NCI-H82 (cell line): ENCODE results near the gene DHCR7.
A peak's percentile ranks its signal among the peaks of the same experiment; 100 is the strongest.

Experiments used
- DNase-seq: peaks from one replicate; lab custom pipeline; 2025; lab: John Stamatoyannopoulos, UW

Gene DHCR7, protein sequence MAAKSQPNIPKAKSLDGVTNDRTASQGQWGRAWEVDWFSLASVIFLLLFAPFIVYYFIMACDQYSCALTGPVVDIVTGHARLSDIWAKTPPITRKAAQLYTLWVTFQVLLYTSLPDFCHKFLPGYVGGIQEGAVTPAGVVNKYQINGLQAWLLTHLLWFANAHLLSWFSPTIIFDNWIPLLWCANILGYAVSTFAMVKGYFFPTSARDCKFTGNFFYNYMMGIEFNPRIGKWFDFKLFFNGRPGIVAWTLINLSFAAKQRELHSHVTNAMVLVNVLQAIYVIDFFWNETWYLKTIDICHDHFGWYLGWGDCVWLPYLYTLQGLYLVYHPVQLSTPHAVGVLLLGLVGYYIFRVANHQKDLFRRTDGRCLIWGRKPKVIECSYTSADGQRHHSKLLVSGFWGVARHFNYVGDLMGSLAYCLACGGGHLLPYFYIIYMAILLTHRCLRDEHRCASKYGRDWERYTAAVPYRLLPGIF

GRCh38 chr11:71448257-71449171 is at the start of gene DHCR7:
Gene DHCR7, minus strand, starts transcription at chr11:71448393. Its CDS starts 3,441 bp downstream, at chr11:71444952.
- DNase-seq: peak; percentile 96

DNA sequence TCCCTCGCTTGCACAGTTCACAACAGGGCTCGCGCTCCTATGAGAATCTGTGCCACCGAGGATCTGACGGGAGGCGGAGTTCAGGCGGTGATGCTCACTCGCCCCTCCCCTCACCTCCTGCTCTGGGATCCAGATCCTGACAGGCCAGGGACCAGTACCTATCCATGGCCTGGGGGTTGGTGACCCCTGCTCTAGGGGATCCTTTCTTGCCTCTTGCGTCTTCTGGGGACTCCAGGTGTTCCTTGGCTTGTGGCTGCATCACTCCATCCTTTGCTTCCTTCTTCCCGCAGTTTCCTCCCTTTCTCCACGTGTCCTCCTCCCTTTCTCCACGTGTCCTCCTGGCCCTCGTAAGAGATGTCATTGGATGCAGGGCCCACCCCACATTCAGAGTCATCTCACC is 48.2 kb upstream of the DHCR7 start:
- no peak for DNase-seq

DNA sequence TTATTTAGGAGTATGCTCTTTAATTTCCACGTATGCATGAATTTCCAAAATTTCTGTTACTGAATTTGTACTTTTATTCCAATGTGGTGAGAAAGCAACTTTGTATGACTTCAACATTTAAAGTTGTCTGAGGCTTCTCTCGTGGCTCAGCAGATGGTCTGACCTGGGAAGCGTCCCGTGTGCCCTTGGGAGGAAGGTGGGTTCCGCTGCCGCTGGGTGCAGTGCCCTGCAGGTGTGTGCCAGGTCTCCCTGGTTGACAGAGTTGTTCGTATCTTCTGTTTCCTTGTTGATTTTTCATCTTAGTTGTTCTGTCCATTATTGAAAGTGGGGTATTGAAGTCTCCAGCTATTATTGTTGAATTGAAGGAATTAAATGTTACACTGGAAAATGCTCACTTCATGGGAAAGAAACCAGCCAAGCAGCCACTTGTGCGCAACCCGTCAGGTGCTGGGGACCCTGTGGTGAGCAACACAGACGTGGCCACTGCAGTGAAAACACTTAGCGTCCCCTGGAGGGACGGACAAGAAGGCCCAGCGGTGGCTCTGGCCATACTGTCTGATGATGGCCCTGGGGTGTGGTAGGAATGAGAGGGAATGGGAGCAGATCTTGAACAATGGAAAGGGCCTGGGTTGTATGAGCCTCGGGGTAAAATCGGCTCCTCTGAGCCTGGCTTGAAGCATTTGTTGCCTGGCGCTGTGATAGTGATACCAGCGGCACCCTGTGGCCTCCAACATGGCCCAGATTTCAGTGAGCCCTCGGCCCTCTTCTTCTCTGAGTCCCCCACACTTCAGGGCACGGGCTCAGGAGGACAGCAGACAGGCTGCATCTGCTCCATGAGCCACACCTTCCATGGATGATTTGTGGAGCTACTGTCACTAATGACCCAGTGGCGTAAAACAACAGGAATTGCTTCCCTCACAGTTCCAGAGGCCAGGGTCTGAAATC is 47.4 kb upstream of the DHCR7 start:
- DNase-seq: no peak

DNA sequence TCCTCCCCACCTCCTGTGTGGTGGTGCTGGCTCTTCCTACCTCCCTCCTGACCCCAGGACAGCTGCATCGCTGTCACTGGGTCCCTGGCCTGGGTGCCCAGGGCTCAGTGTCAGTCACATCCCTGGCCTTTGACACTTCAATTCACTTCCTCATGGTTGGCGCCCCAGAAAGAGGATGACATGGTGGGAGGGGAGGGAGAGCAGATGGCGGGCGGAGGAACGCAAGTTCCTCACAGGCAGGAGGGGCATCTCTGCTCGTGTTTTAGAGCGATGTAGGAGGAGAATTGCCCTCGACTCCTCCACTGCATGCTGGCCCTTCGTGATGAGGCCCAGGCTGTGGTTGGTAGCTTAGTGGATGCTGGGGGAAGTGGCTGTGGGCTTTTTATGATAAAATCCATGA is 43.7 kb upstream of the DHCR7 start:
- no peak for DNase-seq

DNA sequence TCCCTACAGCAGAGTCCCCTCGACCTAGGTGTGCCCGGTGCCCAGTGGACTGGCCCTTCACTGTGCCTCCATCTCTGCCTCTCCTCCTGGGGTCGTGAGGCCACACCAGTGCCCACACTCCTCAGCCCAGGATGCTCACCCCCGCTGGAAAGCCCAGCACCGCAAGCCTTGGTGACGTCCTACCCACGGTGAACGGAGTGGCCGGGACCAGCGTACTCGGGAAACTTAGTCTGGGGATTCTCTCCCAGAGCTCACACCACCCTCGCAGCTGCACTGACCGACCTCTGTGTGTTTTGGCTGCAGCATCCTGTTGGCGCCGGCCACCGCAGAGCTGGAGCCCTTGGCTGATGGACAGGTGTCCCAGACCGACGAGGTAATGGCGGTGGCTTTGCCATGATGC is 43.3 kb upstream of the DHCR7 start:
- no peak for DNase-seq

DNA sequence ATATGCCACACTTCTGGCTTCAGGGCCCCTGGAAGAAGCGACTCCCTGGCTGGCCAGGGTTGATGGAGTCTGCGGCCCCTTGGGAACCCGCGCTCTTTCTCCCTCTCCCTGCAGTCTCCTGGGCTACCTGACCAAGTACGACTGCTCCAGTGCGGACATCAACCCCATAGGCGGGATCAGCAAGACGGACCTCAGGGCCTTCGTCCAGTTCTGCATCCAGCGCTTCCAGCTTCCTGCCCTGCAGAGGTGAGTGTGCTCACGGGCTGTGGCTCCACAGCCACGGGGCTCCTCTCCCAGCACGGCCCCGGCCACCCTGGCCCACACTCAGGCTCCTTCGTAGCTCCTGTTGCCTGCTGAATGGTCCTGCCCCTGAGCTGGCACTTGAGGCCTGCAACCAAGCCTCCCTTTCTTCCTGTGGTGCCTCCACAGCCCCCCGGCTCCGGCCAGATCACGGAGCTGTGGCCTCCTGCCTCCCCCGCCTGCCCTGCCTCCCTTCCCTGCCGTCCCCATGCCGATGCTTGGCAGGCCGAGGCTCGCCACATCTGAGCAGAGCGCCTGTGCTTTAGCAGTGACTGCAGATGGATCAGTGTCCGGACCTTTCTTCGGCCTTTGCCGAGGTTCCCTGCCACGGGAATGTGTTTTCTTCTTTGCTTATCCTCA is 42.7 kb upstream of the DHCR7 start:
- DNase-seq: no peak

GRCh38 chr11:71490044-71490730 is 42.0 kb upstream of the DHCR7 start:
- DNase-seq: no peak

DNA sequence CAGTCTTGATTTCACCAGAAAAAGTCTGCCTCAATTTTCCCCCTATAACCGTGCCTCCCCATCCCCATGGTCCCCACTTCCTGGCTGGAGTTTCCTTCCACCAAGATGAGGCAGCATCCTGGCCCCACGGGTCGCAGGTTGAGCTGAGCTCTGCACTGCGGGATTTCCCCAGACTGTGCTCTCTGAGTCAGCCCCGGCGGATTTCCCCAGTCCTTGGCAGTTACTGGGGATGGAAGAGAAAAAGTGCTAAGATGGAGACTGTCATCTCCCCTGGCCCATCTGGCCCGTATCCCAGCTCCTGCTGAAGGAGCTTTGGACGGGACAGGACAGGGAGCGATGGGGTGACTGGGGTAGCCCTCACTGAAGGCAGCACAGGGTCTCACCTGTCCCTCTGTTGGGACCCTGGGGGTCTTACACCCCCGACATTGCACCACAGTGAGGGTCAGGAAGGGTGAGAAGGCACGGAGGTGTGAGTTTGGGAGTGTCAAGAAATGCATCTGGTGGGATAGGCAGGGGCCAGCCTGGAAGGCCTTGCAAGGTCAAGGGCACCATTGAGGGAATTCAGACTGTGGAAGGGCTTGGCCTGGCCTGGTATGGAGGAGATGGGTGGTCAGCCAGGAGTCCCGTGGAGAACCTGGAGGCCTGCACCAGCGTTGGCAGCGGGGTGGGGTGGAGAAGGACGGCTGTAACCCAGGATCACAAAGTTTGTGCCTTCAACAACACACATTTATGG is 41.3 kb upstream of the DHCR7 start:
- DNase-seq: no peak

- DNase-seq: no peak
These were observed 40.6 kb upstream of the DHCR7 start for GRCh38 chr11:71488681-71489270.

DNA sequence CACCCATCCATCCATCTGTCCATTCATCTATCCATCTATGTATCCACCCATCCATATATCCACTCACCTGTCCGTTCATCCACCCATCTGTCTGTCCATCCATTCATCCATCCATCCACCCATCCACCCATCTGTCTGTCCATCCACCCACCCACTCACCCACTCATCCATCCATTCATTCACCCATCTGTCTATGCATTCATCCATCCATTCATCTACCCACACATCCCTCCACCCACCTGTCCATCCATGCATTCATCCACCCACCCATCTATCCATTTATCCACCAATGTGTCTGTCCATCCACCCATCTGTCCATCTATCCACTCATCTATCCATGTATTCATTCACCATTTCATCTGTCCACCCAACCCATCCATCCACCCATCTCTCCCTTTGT is 38.1 kb upstream of the DHCR7 start:
- no peak for DNase-seq

GRCh38 chr11:71485466-71485865 is 37.3 kb upstream of the DHCR7 start:
- DNase-seq: no peak

DNA sequence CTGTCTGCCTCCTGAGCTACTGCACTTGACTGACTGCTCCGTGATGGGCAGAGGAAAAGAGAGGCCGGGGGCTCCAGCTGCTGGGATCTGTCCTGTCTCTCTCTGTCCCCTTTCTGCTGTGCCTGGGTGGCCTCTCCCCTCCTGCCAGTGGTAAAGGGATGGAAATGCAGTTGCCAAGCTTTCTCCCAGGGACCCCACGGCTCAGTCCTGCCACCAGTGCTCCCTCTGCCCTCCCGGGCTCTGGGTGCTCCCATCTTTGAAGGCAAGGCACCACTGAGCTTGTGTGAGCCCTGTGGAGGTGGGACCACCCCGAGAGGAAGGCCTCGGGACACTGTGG is 36.8 kb upstream of the DHCR7 start:
- DNase-seq: no peak

DNA sequence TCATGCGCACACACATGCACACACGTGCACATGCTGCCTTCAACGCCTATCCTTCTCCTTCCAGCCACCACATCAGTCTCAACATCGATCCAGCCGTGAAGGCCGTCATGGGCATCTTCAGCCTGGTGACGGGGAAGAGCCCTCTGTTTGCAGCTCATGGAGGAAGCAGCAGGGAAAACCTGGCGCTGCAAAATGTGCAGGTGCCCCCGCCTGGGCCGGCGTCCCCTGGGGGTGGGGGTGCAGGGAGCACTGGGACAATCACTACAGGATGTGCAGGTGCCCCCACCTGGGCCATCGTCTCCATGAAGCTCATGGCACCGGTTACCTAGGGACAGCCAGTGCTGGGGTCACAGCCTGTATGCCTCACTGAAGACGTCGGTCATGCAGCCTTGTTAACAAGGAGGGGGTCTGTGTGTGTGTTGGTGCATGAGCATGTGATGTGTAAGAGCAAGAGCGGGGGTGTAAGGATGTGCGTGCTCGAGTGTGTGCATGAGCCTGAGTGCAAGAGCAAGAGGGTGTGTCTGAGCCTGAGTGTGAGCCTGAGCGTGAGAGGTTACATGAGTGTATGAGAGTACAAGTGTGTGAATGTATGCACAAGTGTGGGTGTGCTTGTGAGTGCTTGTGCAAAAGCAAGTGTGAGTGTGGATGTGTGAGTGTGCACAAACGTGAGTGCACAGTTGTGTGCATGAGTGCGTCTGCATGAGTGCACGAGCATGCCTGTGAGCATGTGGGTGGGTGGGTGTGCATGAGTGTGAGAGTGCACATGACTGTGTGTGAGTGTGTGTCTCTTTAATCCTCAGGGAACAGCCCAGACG is 36.3 kb upstream of the DHCR7 start:
- no peak for DNase-seq

GRCh38 chr11:71483692-71484091 is 35.5 kb upstream of the DHCR7 start:
- no peak for DNase-seq

- DNase-seq: no peak
These were observed 34.7 kb upstream of the DHCR7 start for GRCh38 chr11:71482746-71483364.

- DNase-seq: no peak
These were observed 34.0 kb upstream of the DHCR7 start for GRCh38 chr11:71482216-71482615.

- DNase-seq: no peak
These were observed 33.1 kb upstream of the DHCR7 start for GRCh38 chr11:71481101-71481960.

DNA sequence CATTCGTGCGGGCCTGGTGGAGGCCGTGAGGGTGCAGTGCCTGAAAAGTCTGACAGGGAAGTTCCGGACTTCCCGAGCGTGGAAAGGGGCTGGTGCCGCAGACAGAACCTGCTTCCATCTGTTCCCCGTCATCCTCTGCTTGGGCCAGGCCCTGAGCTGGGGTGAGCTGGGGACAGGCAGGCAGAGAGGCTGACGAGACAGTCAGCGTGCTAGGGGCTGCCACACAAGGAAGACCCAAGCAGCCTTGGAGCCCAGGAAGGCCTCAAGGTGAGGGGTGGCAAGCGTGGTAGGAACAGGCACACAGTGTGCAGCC is 30.3 kb upstream of the DHCR7 start:
- no peak for DNase-seq
